Measurements from ENCODE around the gene OLA1.
A peak's percentile ranks its signal among the peaks of the same experiment; 100 is the strongest.

Gene OLA1

GRCh38 chr2:174224665-174225288, 23.6 kb downstream of the OLA1 start:
- Histone ChIP-seq H3K36me3 (ENCODE audit: control insufficient read depth, insufficient read depth, low read length) (peaks cover 36% of the 10 kb centered on the region), H3K9ac (ENCODE audit: low read length) (no peak overlapping the region)

GRCh38 chr2:174224125-174224524, 24.2 kb downstream of the OLA1 start:
- peaks cover 35% of the 10 kb centered on the region for H3K36me3 ChIP-seq (ENCODE audit: control insufficient read depth, insufficient read depth, low read length)
- no peaks in the 10 kb centered on the region for H3K4me1 ChIP-seq (ENCODE audit: control insufficient read depth, insufficient read depth, low read length)
- H3K27me3 ChIP-seq (ENCODE audit: control insufficient read depth, insufficient read depth, low read length) = no peaks in the 10 kb centered on the region
- H3K4me3 ChIP-seq (ENCODE audit: low read depth, low read length) = no peak overlapping the region
- H3K27ac ChIP-seq (ENCODE audit: low read depth, low read length) = no peak overlapping the region
- H3K9me3 ChIP-seq (ENCODE audit: control insufficient read depth, insufficient read depth, low read depth, low read length) = no peaks in the 10 kb centered on the region
- no peak overlapping the region for H3K9ac ChIP-seq (ENCODE audit: low read length)

More at GRCh38 chr2:174224665-174225288, 23.6 kb downstream of the OLA1 start:
- Histone ChIP-seq H3K4me1 (ENCODE audit: control insufficient read depth, insufficient read depth, low read length) (no peaks in the 10 kb centered on the region), H3K27ac (ENCODE audit: low read depth, low read length) (no peak overlapping the region), H3K4me3 (ENCODE audit: low read depth, low read length) (no peak overlapping the region), H3K27me3 (ENCODE audit: control insufficient read depth, insufficient read depth, low read length) (no peaks in the 10 kb centered on the region), H3K9me3 (ENCODE audit: control insufficient read depth, insufficient read depth, low read depth, low read length) (no peaks in the 10 kb centered on the region)

- Histone ChIP-seq H3K27ac (ENCODE audit: low read depth, low read length) (no peak overlapping the region), H3K27me3 (ENCODE audit: control insufficient read depth, insufficient read depth, low read length) (no peaks in the 10 kb centered on the region), H3K9me3 (ENCODE audit: control insufficient read depth, insufficient read depth, low read depth, low read length) (no peaks in the 10 kb centered on the region), H3K4me1 (ENCODE audit: control insufficient read depth, insufficient read depth, low read length) (peaks cover 1% of the 10 kb centered on the region; the same call in 1 of the 2 replicates), H3K9ac (ENCODE audit: low read length) (no peak overlapping the region), H3K36me3 (ENCODE audit: control insufficient read depth, insufficient read depth, low read length) (peaks cover 34% of the 10 kb centered on the region), H3K4me3 (ENCODE audit: low read depth, low read length) (no peak overlapping the region)
Measured at GRCh38 chr2:174223388-174223787, 24.9 kb downstream of the OLA1 start.

GRCh38 chr2:174222154-174222553, 26.2 kb downstream of the OLA1 start:
- Histone ChIP-seq H3K27me3 (ENCODE audit: control insufficient read depth, insufficient read depth, low read length) (no peaks in the 10 kb centered on the region), H3K27ac (ENCODE audit: low read depth, low read length) (no peak overlapping the region), H3K4me1 (ENCODE audit: control insufficient read depth, insufficient read depth, low read length) (peaks cover 5% of the 10 kb centered on the region; the same call in 1 of the 2 replicates), H3K4me3 (ENCODE audit: low read depth, low read length) (no peak overlapping the region), H3K9ac (ENCODE audit: low read length) (no peak overlapping the region), H3K9me3 (ENCODE audit: control insufficient read depth, insufficient read depth, low read depth, low read length) (no peaks in the 10 kb centered on the region), H3K36me3 (ENCODE audit: control insufficient read depth, insufficient read depth, low read length) (peaks cover 27% of the 10 kb centered on the region; the same call in 1 of the 2 replicates)

GRCh38 chr2:174219321-174219720, 29.0 kb downstream of the OLA1 start:
- no peak overlapping the region for H3K9ac ChIP-seq (ENCODE audit: low read length)
- H3K9me3 ChIP-seq (ENCODE audit: control insufficient read depth, insufficient read depth, low read depth, low read length) = no peaks in the 10 kb centered on the region
- no peak overlapping the region for H3K4me3 ChIP-seq (ENCODE audit: low read depth, low read length)
- H3K27ac ChIP-seq (ENCODE audit: low read depth, low read length) = no peak overlapping the region
- no peaks in the 10 kb centered on the region for H3K27me3 ChIP-seq (ENCODE audit: control insufficient read depth, insufficient read depth, low read length)
- H3K4me1 ChIP-seq (ENCODE audit: control insufficient read depth, insufficient read depth, low read length) = peaks cover 5% of the 10 kb centered on the region; the same call in 1 of the 2 replicates
- peaks cover 20% of the 10 kb centered on the region; the same call in 1 of the 2 replicates for H3K36me3 ChIP-seq (ENCODE audit: control insufficient read depth, insufficient read depth, low read length)

GRCh38 chr2:174218773-174219172, 29.6 kb downstream of the OLA1 start:
- H3K9me3 ChIP-seq (ENCODE audit: control insufficient read depth, insufficient read depth, low read depth, low read length) = no peaks in the 10 kb centered on the region
- no peak overlapping the region for H3K9ac ChIP-seq (ENCODE audit: low read length)
- no peak overlapping the region for H3K4me3 ChIP-seq (ENCODE audit: low read depth, low read length)
- no peak overlapping the region for H3K27ac ChIP-seq (ENCODE audit: low read depth, low read length)
- H3K27me3 ChIP-seq (ENCODE audit: control insufficient read depth, insufficient read depth, low read length) = no peaks in the 10 kb centered on the region
- H3K36me3 ChIP-seq (ENCODE audit: control insufficient read depth, insufficient read depth, low read length) = peaks cover 20% of the 10 kb centered on the region; the same call in 1 of the 2 replicates
- H3K4me1 ChIP-seq (ENCODE audit: control insufficient read depth, insufficient read depth, low read length) = peaks cover 5% of the 10 kb centered on the region; the same call in 1 of the 2 replicates

GRCh38 chr2:174217869-174218268, 30.5 kb downstream of the OLA1 start:
- H3K27ac ChIP-seq (ENCODE audit: low read depth, low read length) = 0 out of 2 replicates have a peak overlapping the region, but pooled peaks have one; percentile 30
- H3K4me1 ChIP-seq (ENCODE audit: control insufficient read depth, insufficient read depth, low read length) = peaks cover 5% of the 10 kb centered on the region; the same call in 1 of the 2 replicates
- peaks cover 18% of the 10 kb centered on the region; the same call in 1 of the 2 replicates for H3K36me3 ChIP-seq (ENCODE audit: control insufficient read depth, insufficient read depth, low read length)
- H3K27me3 ChIP-seq (ENCODE audit: control insufficient read depth, insufficient read depth, low read length) = no peaks in the 10 kb centered on the region
- H3K9ac ChIP-seq (ENCODE audit: low read length) = no peak overlapping the region
- no peak overlapping the region for H3K4me3 ChIP-seq (ENCODE audit: low read depth, low read length)
- H3K9me3 ChIP-seq (ENCODE audit: control insufficient read depth, insufficient read depth, low read depth, low read length) = no peaks in the 10 kb centered on the region

GRCh38 chr2:174211954-174212353, 36.4 kb downstream of the OLA1 start:
- Histone ChIP-seq H3K4me1 (ENCODE audit: control insufficient read depth, insufficient read depth, low read length) (peaks cover 5% of the 10 kb centered on the region; the same call in 1 of the 2 replicates), H3K27ac (ENCODE audit: low read depth, low read length) (no peak overlapping the region), H3K9me3 (ENCODE audit: control insufficient read depth, insufficient read depth, low read depth, low read length) (no peaks in the 10 kb centered on the region), H3K4me3 (ENCODE audit: low read depth, low read length) (no peak overlapping the region), H3K27me3 (ENCODE audit: control insufficient read depth, insufficient read depth, low read length) (no peaks in the 10 kb centered on the region), H3K36me3 (ENCODE audit: control insufficient read depth, insufficient read depth, low read length) (no peaks in the 10 kb centered on the region), H3K9ac (ENCODE audit: low read length) (no peak overlapping the region)

- no peak overlapping the region for H3K4me3 ChIP-seq (ENCODE audit: low read depth, low read length)
- H3K9ac ChIP-seq (ENCODE audit: low read length) = no peak overlapping the region
- H3K27ac ChIP-seq (ENCODE audit: low read depth, low read length) = no peak overlapping the region
- H3K4me1 ChIP-seq (ENCODE audit: control insufficient read depth, insufficient read depth, low read length) = peaks cover 5% of the 10 kb centered on the region; the same call in 1 of the 2 replicates
- H3K27me3 ChIP-seq (ENCODE audit: control insufficient read depth, insufficient read depth, low read length) = no peaks in the 10 kb centered on the region
- no peaks in the 10 kb centered on the region for H3K36me3 ChIP-seq (ENCODE audit: control insufficient read depth, insufficient read depth, low read length)
- H3K9me3 ChIP-seq (ENCODE audit: control insufficient read depth, insufficient read depth, low read depth, low read length) = no peaks in the 10 kb centered on the region
Measured at GRCh38 chr2:174210862-174211261, 37.5 kb downstream of the OLA1 start.

- Histone ChIP-seq H3K36me3 (ENCODE audit: control insufficient read depth, insufficient read depth, low read length) (no peaks in the 10 kb centered on the region), H3K4me1 (ENCODE audit: control insufficient read depth, insufficient read depth, low read length) (peaks cover 5% of the 10 kb centered on the region; the same call in 1 of the 2 replicates), H3K9ac (ENCODE audit: low read length) (no peak overlapping the region), H3K4me3 (ENCODE audit: low read depth, low read length) (no peak overlapping the region), H3K27me3 (ENCODE audit: control insufficient read depth, insufficient read depth, low read length) (no peaks in the 10 kb centered on the region), H3K27ac (ENCODE audit: low read depth, low read length) (no peak overlapping the region), H3K9me3 (ENCODE audit: control insufficient read depth, insufficient read depth, low read depth, low read length) (no peaks in the 10 kb centered on the region)
Measured at GRCh38 chr2:174209325-174209724, 39.0 kb downstream of the OLA1 start.

GRCh38 chr2:174208026-174208425, 40.3 kb downstream of the OLA1 start:
- Histone ChIP-seq H3K27me3 (ENCODE audit: control insufficient read depth, insufficient read depth, low read length) (no peaks in the 10 kb centered on the region), H3K27ac (ENCODE audit: low read depth, low read length) (no peak overlapping the region), H3K9ac (ENCODE audit: low read length) (no peak overlapping the region), H3K9me3 (ENCODE audit: control insufficient read depth, insufficient read depth, low read depth, low read length) (no peaks in the 10 kb centered on the region), H3K36me3 (ENCODE audit: control insufficient read depth, insufficient read depth, low read length) (no peaks in the 10 kb centered on the region), H3K4me3 (ENCODE audit: low read depth, low read length) (no peak overlapping the region), H3K4me1 (ENCODE audit: control insufficient read depth, insufficient read depth, low read length) (peaks cover 5% of the 10 kb centered on the region; the same call in 1 of the 2 replicates)
